ENCODE data around the gene AHCYL2. TPM values are rescaled to one million over a fixed set of nuclear protein-coding genes. Genes with fewer than 3 reads are reported as not detected.

AHCYL2 gene
- total RNA-seq, 6 experiments from 2014 or later, result 6.8 to 12.4 (median 8.8) TPM

- Mint-ChIP-seq H3K27me3 (ENCODE audit: insufficient read depth) (peaks cover 1% of the 10 kb centered on the region), H3K27ac (no peak overlapping the region), H3K4me3 (no peak overlapping the region), H3K4me1 (ENCODE audit: low read depth) (peaks cover under 1% of the 10 kb centered on the region; the same call in 1 of the 2 replicates), H3K9me3 (no peaks in the 10 kb centered on the region), H3K36me3 (ENCODE audit: low read depth) (0 out of 2 replicates have a peak, but pooled peaks cover 7% of the 10 kb centered on the region)
- no peak for DNase-seq
- TF ChIP-seq CTCF (IDR thresholded peaks at IDR 0.05), result no peak
These were observed 233.3 kb downstream of the AHCYL2 start for GRCh38 chr7:129458171-129458570.

- Mint-ChIP-seq H3K9me3 (no peaks in the 10 kb centered on the region), H3K27me3 (ENCODE audit: insufficient read depth) (no peaks in the 10 kb centered on the region; the same call in 1 of the 2 replicates), H3K4me3 (no peak overlapping the region), H3K36me3 (ENCODE audit: low read depth) (0 out of 2 replicates have a peak, but pooled peaks cover 7% of the 10 kb centered on the region), H3K27ac (no peak overlapping the region), H3K4me1 (ENCODE audit: low read depth) (no peaks in the 10 kb centered on the region)
- TF ChIP-seq CTCF (IDR thresholded peaks at IDR 0.05), result no peak
- DNase-seq, result no peak
These were observed 237.0 kb downstream of the AHCYL2 start for GRCh38 chr7:129461809-129462208.

- TF ChIP-seq CTCF (IDR thresholded peaks at IDR 0.05), result no peak
- DNase-seq, result no peak
- Mint-ChIP-seq H3K4me3 (no peak overlapping the region), H3K36me3 (ENCODE audit: low read depth) (0 out of 2 replicates have a peak, but pooled peaks cover 7% of the 10 kb centered on the region), H3K9me3 (no peaks in the 10 kb centered on the region), H3K27ac (no peak overlapping the region), H3K4me1 (ENCODE audit: low read depth) (no peaks in the 10 kb centered on the region), H3K27me3 (ENCODE audit: insufficient read depth) (no peaks in the 10 kb centered on the region; the same call in 1 of the 2 replicates)
These were observed 237.6 kb downstream of the AHCYL2 start for GRCh38 chr7:129462420-129462819.

GRCh38 chr7:129464194-129464593 lies 239.4 kb downstream of the AHCYL2 start:
- Mint-ChIP-seq H3K4me3 (no peak overlapping the region), H3K27me3 (ENCODE audit: insufficient read depth) (no peaks in the 10 kb centered on the region; the same call in 1 of the 2 replicates), H3K4me1 (ENCODE audit: low read depth) (peaks cover 14% of the 10 kb centered on the region), H3K9me3 (no peaks in the 10 kb centered on the region), H3K27ac (no peak overlapping the region), H3K36me3 (ENCODE audit: low read depth) (no peaks in the 10 kb centered on the region)
- no peak for DNase-seq
- no peak for TF ChIP-seq CTCF (IDR thresholded peaks at IDR 0.05)

GRCh38 chr7:129465080-129465479 lies 240.2 kb downstream of the AHCYL2 start:
- no peak overlapping the region for H3K27ac Mint-ChIP-seq
- no peaks in the 10 kb centered on the region for H3K36me3 Mint-ChIP-seq (ENCODE audit: low read depth)
- no peak for DNase-seq
- H3K27me3 Mint-ChIP-seq (ENCODE audit: insufficient read depth), result no peaks in the 10 kb centered on the region; the same call in 1 of the 2 replicates
- H3K4me3 Mint-ChIP-seq, result no peak overlapping the region
- H3K4me1 Mint-ChIP-seq (ENCODE audit: low read depth), result peaks cover 14% of the 10 kb centered on the region
- H3K9me3 Mint-ChIP-seq, result no peaks in the 10 kb centered on the region
- TF ChIP-seq CTCF (IDR thresholded peaks at IDR 0.05), result no peak

GRCh38 chr7:129466796-129467195 lies 242.0 kb downstream of the AHCYL2 start:
- no peaks in the 10 kb centered on the region for H3K36me3 Mint-ChIP-seq (ENCODE audit: low read depth)
- no peaks in the 10 kb centered on the region for H3K9me3 Mint-ChIP-seq
- peaks cover 27% of the 10 kb centered on the region for H3K4me1 Mint-ChIP-seq (ENCODE audit: low read depth)
- H3K27me3 Mint-ChIP-seq (ENCODE audit: insufficient read depth), result no peaks in the 10 kb centered on the region; the same call in 1 of the 2 replicates
- DNase-seq, result no peak
- no peak for TF ChIP-seq CTCF (IDR thresholded peaks at IDR 0.05)
- no peak overlapping the region for H3K27ac Mint-ChIP-seq
- H3K4me3 Mint-ChIP-seq, result no peak overlapping the region
